Measurements from ENCODE around the gene HSPA8. TPM values are rescaled to one million over a fixed set of nuclear protein-coding genes. Genes with fewer than 3 reads are reported as not detected.

The HSPA8 gene
- total and polyA plus RNA-seq, 2 of the 4 experiments (the other 2 are of a cell fraction): 2,309 to 4,346 TPM

DNA sequence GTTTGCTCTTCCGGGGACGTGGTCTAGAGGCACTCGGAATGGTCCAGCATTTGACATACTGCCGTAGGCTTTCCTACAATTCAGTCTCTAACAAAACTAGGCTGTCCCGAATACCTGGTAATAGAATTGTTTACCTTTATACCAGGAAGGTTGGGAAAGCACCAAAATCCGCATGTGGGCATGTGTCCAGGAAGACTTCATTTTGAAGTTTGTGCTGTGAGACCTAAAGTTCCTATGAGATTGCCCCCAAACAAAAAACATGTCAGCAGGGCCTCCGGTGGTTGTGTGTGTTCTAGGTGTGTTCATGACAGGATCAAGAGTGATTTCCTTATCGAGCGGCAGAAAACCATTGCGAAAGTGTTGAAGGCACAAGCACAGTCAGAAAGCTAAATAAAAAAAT lies 26.1 kb downstream of the HSPA8 start:
- Histone ChIP-seq H4K8ac (ENCODE audit: low read depth in 2 of 2, low read length in 2 of 2) (no peak overlapping the region), H2BK15ac (ENCODE audit: low read depth, low read length) (no peak overlapping the region), H3K27ac (ENCODE audit: insufficient read depth, low read length) (no peak overlapping the region), H2BK120ac (ENCODE audit: low read depth, low read length) (no peak overlapping the region), H4K20me1 (ENCODE audit: insufficient read depth, low read length) (no peaks in the 10 kb centered on the region), H2AK9ac (replicated peaks; ENCODE audit: low read depth, low read length, poor library complexity) (no peak overlapping the region), H4K5ac (ENCODE audit: low read depth, low read length) (no peak overlapping the region), H3K36me3 (ENCODE audit: control insufficient read depth, insufficient read depth, low read length) (no peaks in the 10 kb centered on the region), H3K4me1 (ENCODE audit: control insufficient read depth, insufficient read depth, low read length) (no peaks in the 10 kb centered on the region), H3K4me2 (ENCODE audit: low read depth, low read length) (no peak overlapping the region), H2BK5ac (ENCODE audit: low read depth, low read length, poor library complexity, severe bottlenecking) (no peak overlapping the region), H3K4ac (ENCODE audit: low read depth, low read length) (no peak overlapping the region), H4K91ac (ENCODE audit: insufficient read depth, low read depth, low read length) (no peak overlapping the region), H2AK5ac (ENCODE audit: low read depth, low read length) (no peak overlapping the region), H3K56ac (ENCODE audit: extremely low read depth, insufficient read depth, low read length) (no peak overlapping the region), H3K79me1 (ENCODE audit: low read depth in 1 of 2, low read length in 2 of 2) (no peaks in the 10 kb centered on the region), H2BK20ac (ENCODE audit: low read depth, low read length) (no peak overlapping the region), H3K27me3 (ENCODE audit: control insufficient read depth, insufficient read depth, low read length) (peaks cover 1% of the 10 kb centered on the region; the same call in 1 of the 2 replicates), H3K14ac (replicated peaks; ENCODE audit: low read depth, low read length) (no peak overlapping the region), H3K9ac (ENCODE audit: low read depth, low read length) (no peak overlapping the region), H3K18ac (ENCODE audit: low read depth, low read length) (no peak overlapping the region), H3K9me1 (ENCODE audit: insufficient read depth, low read length) (no peaks in the 10 kb centered on the region), H3K23ac (ENCODE audit: low read depth, low read length) (no peak overlapping the region), H3K4me3 (ENCODE audit: insufficient read depth, low read depth, low read length) (no peak overlapping the region), H2AFZ (replicated peaks; ENCODE audit: low read length, poor library complexity) (no peak overlapping the region), H3K9me3 (ENCODE audit: control insufficient read depth, insufficient read depth, low read length) (no peaks in the 10 kb centered on the region)
- BruUV-seq (replicated peaks): no TSS peak
- TF ChIP-seq BHLHE40 (IDR thresholded peaks at IDR 0.05; ENCODE audit: low read depth, low read length) (no peak), CEBPB (IDR thresholded peaks at IDR 0.05; ENCODE audit: low read depth, low read length) (0 out of 2 replicates have a peak, but pooled peaks have one; percentile 2)
- in situ Hi-C loops (cut with MboI; ENCODE audit: low sequenced_read_pairs) (no loop called here), intact Hi-C loops (cut with micrococcal nuclease) (no loop called here), dilution Hi-C loops (cut with HindIII; ENCODE audit: low sequenced_read_pairs, unreplicated experiment) (loop anchor here (25.0 kb wide), 1 partner anchor 174 kb away; no protein-coding TSS in a partner anchor)
- 83% methylated on average over 6 of the region's 10 CpGs; no CpG with 5 or more reads in 1 of the 2 experiments for WGBS, 2 experiments (ENCODE audit: extremely low coverage in 2 of 2, insufficient read length in 1 of 2)
- DNase-seq (no peak), ATAC-seq (ENCODE audit: low read depth) (no peak)
- CTCF ChIA-PET: interaction anchor here (1.2 kb wide), 1 partner anchor 17 kb away, joined by 3 read pairs; no protein-coding TSS in a partner anchor
- POLR2A ChIA-PET (ENCODE audit: unreplicated experiment): no interaction called here
